Jurkat, Clone E6-1 (cell line): ENCODE results near the gene TRPM3.

Experiments used
- DNase-seq: peaks from one replicate; pipeline ENCODE4 v3.0.0-alpha.2; 2011; ENCODE audit warnings: low read depth, low spot score
- H3K4me3 ChIP-seq: 2 replicates; pipeline ENCODE4 v1.5.1; 2011; ENCODE audit warnings: mild to moderate bottlenecking, low read length, control low read depth, moderate library complexity

Gene TRPM3

DNA sequence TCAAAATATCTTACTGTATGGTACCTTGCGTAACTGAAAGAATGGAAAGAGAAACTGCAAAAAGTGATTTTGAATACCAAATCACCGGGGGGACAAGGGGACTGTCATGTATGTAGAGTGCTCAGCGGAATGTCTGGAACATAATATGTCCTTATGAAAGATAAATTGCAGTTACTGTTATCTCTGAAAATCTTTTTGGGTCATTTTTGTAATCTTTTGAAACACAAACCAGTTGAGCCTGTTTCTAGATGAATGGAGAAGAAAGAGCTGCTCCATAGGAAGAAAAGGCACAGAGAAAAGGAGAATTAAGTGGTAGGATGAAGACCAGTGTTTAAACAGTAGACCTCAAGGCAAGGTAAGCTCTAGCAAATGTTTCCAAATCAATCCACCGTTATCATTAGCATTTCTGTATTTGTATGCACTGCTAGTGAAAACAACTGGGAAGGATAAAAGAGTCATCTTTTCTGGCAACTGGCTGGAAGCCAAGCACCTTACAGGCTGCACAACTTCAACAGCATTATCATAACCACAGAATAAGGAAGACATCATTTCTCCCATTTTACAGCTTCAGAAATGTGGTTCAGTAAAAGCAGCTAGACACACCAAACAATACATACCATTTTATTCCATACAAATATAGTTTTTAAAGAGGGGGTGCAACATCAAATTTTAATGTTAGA is 158.5 kb downstream of the TRPM3 start:
- no peak for DNase-seq

DNA sequence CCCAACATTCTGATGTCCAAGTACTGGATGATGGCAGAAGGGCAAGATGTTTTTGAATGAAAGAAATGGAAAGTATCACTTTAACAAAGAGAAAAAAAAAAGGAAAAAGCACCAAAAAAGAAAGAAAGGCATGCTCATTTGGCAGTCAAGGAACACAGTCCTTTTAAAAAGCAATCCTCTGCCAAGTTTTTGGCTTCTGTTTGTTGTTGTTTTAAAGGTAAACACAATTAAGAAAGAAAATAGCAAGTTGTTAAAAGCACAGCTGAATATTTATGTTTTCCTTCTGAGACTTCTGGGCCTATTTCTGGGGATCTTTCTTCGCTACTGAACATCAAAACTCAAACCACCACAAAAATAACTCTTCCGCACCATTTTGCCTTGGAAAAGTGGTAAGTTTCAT is 162.1 kb downstream of the TRPM3 start:
- DNase-seq: no peak
- no peak overlapping the region for H3K4me3 ChIP-seq

More for the DNA sequence above, 158.5 kb downstream of the TRPM3 start:
- no peak overlapping the region for H3K4me3 ChIP-seq

DNA sequence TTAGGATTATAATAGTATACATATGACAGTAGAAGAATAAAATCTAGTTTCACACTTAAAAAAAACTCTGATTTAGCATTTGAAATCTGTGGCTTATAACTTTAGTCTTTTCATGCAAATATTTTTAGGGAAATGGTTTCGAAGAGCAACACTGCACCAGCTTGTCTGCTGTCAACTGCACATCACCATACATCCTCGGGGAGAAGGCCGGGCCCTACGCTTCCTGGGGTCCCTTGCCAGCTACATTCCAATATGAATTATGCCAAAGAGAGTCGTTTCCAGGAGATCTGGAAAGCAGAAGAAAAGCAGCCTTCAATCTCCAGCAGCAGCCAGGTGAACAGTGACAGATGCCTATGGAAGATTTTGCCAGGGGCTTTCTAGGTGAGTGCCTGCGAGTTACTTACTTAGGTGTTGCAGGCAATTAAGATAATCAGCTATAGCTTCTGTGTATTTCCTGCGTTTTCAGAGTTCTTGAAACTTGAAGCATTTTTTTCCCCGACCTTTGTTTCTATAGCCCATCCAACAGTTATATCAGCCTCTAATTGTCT is 166.8 kb downstream of the TRPM3 start:
- no peak overlapping the region for H3K4me3 ChIP-seq
- no peak for DNase-seq

DNA sequence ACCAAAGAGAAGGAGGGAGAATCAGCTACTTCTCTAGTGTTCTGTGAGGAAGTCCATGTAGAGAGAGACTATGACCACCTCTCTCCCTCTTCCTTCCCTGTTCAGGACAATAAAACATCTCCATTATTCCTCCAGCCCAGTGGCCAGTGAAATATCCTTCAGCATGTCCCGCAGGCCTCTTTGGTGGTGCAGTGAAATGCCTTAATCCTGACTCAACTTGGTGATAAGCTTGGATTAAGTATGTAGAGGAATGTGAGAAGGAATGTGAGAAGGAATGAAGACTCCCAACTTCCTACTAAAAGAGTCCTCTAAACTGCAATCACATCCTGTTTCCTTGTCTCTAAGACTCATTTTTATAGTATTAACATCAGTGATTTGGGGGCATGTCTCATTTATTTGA is 167.3 kb downstream of the TRPM3 start:
- no peak for DNase-seq
- H3K4me3 ChIP-seq: no peak overlapping the region

DNA sequence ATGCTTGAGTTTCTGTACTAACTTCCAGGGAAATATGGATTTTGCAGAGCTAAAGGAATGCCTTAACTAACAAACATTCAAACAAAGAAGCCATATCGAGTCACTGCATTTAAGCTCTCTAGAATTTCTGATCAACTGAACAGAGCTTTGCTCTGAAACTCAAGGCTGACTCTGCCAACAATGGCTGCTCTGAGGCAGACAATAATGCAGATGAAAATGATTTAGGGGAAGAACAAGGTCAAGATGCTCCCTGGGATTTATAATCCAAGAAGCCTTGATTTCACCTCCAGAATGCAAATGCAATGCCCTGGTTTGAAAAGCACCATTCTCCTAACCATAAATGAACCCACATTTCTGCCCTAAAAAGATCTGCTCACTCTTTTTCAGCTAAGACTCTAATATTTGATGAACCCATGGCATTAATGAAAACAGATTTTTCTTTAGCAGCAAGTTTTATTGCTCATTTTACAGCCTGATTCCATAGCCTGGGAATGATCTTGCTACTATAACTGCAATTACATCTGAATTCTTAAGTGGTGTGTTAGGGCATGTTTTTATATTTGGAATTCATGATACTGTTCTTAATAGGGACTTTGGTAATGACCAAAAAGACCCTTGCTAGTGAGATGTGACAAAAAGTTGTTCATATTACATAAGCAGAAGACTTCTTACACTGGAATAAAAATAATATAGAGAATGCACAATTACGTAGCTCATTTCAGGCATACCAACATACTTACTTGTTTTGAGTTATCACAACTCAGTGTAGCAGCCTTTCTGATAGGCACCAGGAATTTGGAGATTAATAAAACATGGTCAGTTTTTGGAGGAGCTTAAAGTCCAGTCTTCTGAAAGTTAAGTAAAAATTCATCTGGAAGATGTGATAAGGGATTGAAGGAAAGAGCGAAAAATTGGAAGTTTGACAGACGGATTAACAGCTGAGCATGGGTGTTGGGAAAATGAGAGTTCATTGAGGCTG is 169.4 kb downstream of the TRPM3 start:
- no peak overlapping the region for H3K4me3 ChIP-seq
- no peak for DNase-seq

DNA sequence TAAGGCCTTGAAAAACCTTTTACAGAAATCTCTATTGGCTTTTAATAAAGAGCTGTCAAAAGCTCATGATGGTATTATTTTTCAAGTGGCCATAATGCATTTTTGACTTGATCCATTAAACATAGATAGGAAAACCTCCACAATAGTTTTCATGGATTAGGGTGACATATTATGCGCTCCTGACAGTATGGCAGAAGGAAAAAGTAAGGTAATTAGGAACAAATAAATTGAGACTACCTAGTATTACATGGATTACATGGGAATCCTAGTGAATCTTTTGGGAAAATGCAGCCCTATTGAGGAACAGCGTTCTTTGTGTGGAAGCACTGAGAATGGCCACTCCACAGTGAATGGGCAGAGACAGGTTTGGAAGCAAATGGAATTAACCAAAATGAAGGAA is 171.2 kb downstream of the TRPM3 start:
- no peak for DNase-seq

DNA sequence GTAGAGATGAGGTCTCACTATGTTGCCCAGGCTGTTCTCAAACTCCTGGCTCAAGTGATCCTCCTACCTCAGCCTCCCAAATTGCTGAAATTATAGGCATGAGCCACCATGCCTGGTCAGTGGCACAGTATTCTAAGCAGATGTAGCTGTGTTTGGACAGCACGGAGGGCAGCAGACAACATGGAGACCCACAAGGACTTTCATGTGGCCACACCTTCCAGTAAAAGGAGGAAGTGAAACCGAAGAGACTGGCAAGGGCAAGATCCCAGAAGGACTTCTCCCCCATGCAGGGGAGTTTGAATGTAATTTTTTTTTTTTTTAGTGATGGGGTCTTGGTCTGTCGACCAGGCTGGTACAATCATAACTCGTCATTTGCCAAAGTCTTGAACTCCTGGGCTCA is 172.2 kb downstream of the TRPM3 start:
- no peak overlapping the region for H3K4me3 ChIP-seq
- no peak for DNase-seq

More for the DNA sequence above, 171.2 kb downstream of the TRPM3 start:
- no peak overlapping the region for H3K4me3 ChIP-seq

DNA sequence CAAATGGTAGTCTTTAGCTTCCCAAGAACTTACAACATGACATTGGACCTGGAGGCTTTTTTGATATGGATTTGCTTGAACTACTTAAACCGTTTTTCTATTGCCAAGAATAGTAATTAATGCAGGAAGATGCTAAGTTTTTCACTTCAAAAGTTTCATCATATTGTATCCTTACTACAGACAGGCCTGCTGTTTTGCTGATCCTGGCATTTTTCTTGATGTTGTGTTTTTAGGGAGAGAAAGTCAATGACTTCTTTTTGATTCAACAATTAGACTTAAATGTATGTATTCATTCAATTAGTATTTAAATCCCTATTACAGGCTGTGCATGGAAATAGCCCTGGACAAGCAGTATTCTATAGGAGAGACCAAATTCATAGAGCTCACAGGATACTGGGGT is 172.7 kb downstream of the TRPM3 start:
- no peak overlapping the region for H3K4me3 ChIP-seq
- no peak for DNase-seq

DNA sequence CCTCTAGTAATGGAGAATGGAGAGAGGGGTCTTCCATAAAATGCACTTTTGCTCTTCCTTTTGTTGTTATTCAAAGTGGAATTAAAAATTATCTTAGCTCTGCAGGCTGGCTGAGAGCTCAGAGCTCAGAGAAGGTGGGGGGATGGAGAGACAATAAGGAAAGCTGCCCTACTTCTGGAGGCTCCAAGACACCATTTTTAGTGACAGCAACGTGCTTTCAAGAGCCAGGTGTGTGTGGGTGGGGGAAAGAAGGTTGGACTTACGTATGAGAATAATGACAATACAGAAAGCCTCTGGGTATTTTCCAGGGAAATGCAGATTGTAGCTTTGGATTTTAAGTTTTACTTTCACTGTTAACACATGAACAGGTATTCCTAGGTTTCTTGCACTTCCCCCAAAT is 173.9 kb downstream of the TRPM3 start:
- no peak for DNase-seq

DNA sequence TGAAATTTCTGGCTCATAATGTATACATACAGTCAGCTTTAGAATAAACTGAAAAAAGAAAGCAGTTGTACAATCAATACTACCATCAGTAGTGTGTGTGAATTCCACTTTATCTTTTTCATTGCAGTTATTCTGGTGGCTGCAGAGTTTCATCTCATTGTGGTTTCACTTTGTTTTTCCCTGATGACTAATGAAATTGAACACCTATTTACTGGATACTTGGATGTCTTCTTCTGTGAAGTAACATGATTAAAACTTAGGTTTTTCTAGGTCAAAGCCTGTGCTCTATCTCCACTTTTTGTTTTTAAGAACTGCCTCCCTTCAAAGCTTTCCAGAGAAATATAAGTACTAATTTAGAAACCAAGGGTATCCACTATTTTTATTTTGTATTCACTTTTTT is 174.3 kb downstream of the TRPM3 start:
- no peak overlapping the region for H3K4me3 ChIP-seq

More for the DNA sequence above, 173.9 kb downstream of the TRPM3 start:
- H3K4me3 ChIP-seq: no peak overlapping the region

DNA sequence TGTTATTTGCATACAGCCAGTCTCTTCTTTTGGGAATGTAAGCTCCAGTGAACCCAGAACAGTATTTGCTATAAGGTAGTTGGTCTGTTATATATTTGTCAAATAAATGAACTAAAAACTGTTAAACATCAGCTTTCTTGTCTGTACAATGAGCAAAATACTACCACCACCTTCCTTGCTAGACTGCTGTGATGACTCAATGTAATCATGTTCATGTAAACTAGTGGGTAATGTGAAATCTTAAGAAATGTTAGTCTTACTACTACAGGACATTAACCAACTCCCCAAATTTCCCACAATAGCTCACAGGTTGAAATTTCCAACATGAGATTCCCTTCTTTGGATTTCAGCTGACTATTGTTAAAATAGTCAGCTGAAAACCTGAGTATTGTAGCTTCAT is 176.1 kb downstream of the TRPM3 start:
- no peak overlapping the region for H3K4me3 ChIP-seq
- DNase-seq: no peak

More for the DNA sequence above, 174.3 kb downstream of the TRPM3 start:
- DNase-seq: no peak

DNA sequence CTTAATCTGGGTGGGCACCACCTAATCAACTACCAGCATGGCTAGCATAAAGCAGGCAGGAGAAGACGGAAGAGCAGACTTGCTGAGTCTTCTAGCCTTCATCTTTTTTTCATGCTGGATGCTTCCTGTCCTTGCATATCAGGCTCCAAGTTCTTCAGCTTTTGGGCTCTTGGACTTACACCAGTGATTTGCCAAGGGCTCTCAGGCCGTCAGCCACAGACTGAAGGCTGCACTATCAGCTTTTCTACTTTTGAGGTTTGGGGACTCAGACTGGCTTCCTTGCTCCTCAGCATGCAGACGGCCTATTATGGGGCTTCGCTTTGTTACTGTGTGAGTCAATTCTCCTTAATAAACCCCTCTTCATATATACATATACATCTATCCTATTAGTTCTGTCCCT is 180.2 kb downstream of the TRPM3 start:
- H3K4me3 ChIP-seq: no peak overlapping the region
- no peak for DNase-seq

DNA sequence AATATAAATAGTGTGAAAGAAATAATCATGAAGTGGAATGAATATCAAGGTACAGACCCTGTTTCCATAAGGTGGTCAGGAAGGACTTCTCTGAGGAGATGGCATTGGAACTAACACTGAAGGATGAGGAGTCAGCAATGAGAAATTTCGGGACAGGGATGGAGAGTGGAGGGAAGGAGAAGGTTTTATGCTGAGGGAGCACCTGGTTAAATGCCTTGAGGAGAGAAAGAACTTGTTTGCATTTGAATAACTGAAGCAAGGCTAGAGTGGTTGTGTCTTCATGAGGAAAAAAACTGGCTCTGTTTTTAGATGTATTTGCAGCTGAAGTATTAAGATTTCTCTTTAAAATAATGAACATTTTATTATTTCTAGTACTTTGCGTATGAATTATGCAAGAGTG is 180.8 kb downstream of the TRPM3 start:
- H3K4me3 ChIP-seq: no peak overlapping the region
- no peak for DNase-seq

DNA sequence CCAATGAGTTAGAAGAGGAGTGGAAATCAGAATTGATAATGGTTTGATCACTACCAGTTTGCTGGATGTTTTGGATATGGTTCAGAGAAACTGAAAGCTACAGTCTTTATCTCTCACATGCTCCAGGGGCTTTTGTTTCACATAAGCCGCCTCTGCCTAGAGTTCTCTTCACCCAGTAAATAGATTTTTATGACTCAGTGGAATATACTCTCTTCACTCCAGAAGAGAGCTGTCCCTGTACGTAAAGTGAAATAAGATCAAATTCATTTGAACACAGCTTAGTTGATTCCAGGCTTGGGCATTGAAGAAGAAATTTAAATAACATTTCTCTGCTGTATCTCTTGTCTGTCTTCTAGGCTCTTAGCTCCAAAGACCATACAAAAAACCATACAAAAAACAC is 184.9 kb downstream of the TRPM3 start:
- no peak for DNase-seq
- H3K4me3 ChIP-seq: no peak overlapping the region

DNA sequence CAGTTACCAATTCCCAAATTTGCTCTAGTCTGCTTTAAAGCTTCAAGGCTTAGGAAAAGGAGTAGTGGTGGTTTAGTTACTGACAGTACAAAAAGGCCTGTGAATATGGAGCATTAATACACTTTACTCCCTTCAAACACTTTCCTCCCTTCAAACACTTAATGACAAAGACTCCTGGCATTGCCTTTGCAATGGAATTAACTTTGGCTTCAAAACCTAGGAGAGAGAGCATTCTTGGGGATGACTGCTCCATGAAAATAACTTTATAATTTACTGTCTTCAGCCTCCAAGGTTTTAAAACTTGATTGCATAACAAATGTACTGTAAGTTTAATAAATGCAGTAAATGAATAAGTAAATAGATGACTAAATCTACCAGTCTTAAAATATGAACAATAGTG is 185.6 kb downstream of the TRPM3 start:
- no peak overlapping the region for H3K4me3 ChIP-seq
- DNase-seq: no peak

DNA sequence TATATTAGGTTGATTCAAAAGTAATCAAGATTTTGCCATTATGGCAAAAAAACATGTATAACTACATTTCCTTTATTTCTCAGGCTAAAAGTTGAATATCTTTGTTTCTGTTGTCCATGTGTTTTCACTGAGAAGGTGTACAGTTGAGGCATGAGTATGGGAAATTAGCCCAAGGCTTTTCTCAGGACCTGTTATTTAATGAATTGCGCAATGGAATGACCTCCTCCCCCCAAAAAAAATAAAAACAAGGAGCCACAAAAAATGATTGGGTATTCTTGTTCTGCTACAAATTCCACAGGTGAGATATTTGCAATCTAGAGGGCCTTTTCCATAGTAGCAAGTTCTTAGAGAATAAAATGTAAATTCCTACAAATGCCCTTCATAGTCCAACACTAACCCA is 186.8 kb downstream of the TRPM3 start:
- DNase-seq: no peak
- no peak overlapping the region for H3K4me3 ChIP-seq

DNA sequence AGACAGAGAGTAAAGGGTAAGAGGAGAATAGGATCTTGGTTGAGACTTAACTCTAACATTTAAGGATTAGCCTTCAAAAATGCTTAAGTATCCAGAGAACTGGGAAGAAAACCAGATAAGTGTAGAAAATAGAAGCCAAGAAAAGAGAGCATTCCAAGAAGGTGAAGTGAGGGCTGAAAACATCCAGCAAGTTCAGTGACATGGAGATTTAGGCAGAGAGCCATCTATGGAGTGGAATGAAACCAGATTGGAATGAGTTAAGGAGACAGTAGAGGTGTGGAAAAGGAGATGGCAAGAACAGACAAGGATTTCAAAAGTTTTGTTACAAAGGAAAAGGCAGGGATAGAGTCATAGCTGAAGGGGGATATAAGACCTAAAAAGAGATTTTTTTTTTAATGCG is 188.1 kb downstream of the TRPM3 start:
- H3K4me3 ChIP-seq: no peak overlapping the region
- no peak for DNase-seq

DNA sequence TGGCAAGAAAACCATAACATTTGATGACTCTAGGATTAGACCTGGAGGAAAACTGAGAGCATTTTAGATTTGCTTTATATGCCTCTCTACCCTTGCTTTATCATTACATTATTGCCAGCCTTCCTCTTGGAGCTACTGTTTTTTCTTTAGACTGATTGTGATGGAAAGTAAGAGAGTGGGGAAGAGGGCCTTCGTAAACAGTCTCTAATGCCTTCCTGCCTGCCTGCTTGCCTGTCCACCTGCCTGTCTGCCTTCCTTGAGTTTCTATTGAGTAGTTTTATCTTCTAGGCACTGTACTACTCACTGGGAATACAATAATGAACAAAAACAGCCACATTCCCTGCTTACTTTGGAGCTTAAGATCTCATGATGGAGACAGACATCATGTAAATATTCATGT is 189.3 kb downstream of the TRPM3 start:
- DNase-seq: no peak
- H3K4me3 ChIP-seq: no peak overlapping the region

DNA sequence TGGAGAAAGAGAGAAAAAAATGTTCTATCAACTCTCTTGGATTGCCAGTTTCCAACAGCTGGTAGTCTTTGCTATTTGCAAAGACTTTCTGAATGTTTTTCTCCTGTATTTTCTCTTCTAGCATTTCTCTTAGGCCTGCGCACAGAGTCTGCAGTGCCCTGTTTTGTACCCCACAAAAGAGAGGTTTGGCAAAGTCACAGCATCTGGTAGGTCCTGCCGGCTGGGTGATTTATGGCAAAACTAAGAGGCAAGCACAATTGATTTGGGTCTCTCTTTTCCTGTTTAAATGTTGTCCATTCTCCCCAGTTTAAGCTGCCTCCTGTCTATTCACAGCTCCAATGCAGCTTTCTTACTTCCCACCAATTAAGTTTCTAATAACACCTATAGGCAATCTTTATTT is 193.9 kb downstream of the TRPM3 start:
- H3K4me3 ChIP-seq: no peak overlapping the region
- no peak for DNase-seq

DNA sequence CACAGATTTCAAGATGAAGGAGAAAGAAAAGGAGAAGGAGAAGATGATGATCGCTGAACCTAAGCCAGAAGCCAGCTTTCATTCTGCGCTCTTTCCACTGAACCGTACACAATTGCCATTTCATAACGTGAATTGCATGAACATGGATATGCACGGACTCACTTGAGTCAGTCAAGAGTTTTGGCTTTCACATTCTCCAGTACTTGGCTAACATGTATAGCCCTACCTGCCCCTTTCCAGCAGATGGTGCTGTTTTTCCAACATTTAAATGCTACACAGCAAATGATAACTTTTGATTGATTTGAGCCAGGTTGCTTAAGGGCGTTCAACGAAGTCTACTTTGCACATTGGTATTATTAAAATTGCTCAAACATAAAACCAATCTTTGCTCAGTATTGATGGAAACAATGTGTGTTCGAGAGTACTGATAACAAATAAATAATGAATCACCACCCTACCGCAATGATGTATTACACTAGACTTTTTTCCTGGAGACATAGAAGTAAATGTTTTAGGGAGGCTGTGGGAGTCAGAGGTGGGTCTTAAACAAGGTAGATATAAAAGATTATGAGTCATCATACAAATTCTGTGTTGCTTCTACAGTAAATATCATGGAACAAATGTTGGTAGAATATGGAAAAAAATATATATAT is 196.4 kb downstream of the TRPM3 start:
- peak; percentile 44 for DNase-seq
- no peak overlapping the region for H3K4me3 ChIP-seq
